Keratinocyte (primary cell): Measurements from ENCODE around the gene PTMA. TPM values are rescaled to one million over a fixed set of nuclear protein-coding genes. Genes with fewer than 3 reads are reported as not detected.
A peak's percentile ranks its signal among the peaks of the same experiment; 100 is the strongest.

ENCODE experiments used
- DNase-seq: peaks from one replicate; pipeline ENCODE4 v3.0.0-alpha.2; 2011; ENCODE audit warnings: low read depth, missing footprints, low spot score
- FAIRE-seq: peaks from 2 replicates; lab custom pipeline; 2011; peaks lifted over from hg19 to GRCh38; lab: Jason Lieb, UNC
- H2AFZ ChIP-seq: 2 replicates; pipeline ENCODE4 v1.6.0; 2012; ENCODE audit warnings: low read length, control low read depth, inconsistent platforms; ENCODE audit not compliant: control insufficient read depth
- H3K27ac ChIP-seq: 2 replicates; pipeline ENCODE4 v1.5.1; 2011; ENCODE audit warnings: low read length; ENCODE audit not compliant: control insufficient read depth, insufficient read depth
- H3K27me3 ChIP-seq: 3 replicates; pipeline ENCODE4 v1.6.0; 2011; ENCODE audit warnings: low read length; ENCODE audit not compliant: control insufficient read depth, insufficient read depth; ENCODE audit errors: extremely low read depth
- H3K36me3 ChIP-seq, 2 experiments: 2 replicates in 1 of 2; 3 replicates in 1 of 2; pipeline ENCODE4 v1.5.1; 2011; ENCODE audit warnings: low read length in 2 of 2, mild to moderate bottlenecking in 1 of 2; ENCODE audit not compliant: control insufficient read depth in 2 of 2, insufficient read depth in 2 of 2; ENCODE audit errors: extremely low read depth in 1 of 2
- H3K4me1 ChIP-seq: 3 replicates; pipeline ENCODE4 v1.5.1; 2011; ENCODE audit warnings: low read length; ENCODE audit not compliant: control insufficient read depth, insufficient read depth; ENCODE audit errors: extremely low read depth
- H3K4me2 ChIP-seq: 3 replicates; pipeline ENCODE4 v1.6.0; 2011; ENCODE audit warnings: low read depth, low read length; ENCODE audit not compliant: control insufficient read depth, insufficient read depth; ENCODE audit errors: extremely low read depth
- H3K4me3 ChIP-seq, 3 experiments: fragments of 200-600 bp in 1 of 3; sonication (generic) in 1 of 3; 2 replicates in 2 of 3; 3 replicates in 1 of 3; pipeline ENCODE4 v1.5.1; 2011 to 2016; ENCODE audit warnings: low read length in 3 of 3, mild to moderate bottlenecking in 3 of 3, control low read depth in 2 of 3, inconsistent platforms in 1 of 3, low read depth in 1 of 3, mixed read lengths in 1 of 3, mixed run types in 1 of 3, moderate library complexity in 1 of 3; ENCODE audit not compliant: control insufficient read depth in 2 of 3, insufficient read depth in 2 of 3; ENCODE audit errors: extremely low read depth in 1 of 3
- H3K79me2 ChIP-seq: 2 replicates; pipeline ENCODE4 v1.6.0; 2012; ENCODE audit warnings: low read length; ENCODE audit not compliant: control insufficient read depth, insufficient read depth
- H3K9ac ChIP-seq: 3 replicates; pipeline ENCODE4 v1.6.0; 2011; ENCODE audit warnings: low read length; ENCODE audit not compliant: control insufficient read depth, insufficient read depth; ENCODE audit errors: extremely low read depth
- H3K9me1 ChIP-seq: 3 replicates; pipeline ENCODE4 v1.6.0; 2011; ENCODE audit warnings: low read length; ENCODE audit not compliant: control insufficient read depth, insufficient read depth; ENCODE audit errors: extremely low read depth
- H3K9me3 ChIP-seq: 2 replicates; pipeline ENCODE4 v1.5.1; 2012; ENCODE audit warnings: low read depth, low read length; ENCODE audit not compliant: control insufficient read depth
- H4K20me1 ChIP-seq: 3 replicates; pipeline ENCODE4 v1.6.0; 2011; ENCODE audit warnings: low read length; ENCODE audit not compliant: control insufficient read depth, insufficient read depth; ENCODE audit errors: extremely low read depth
- EZH2 ChIP-seq: IDR thresholded peaks from one replicate; pipeline ENCODE4 v1.6.1; 2012; ENCODE audit warnings: inconsistent platforms, mild to moderate bottlenecking, low read length, moderate library complexity
- dilution Hi-C: fragments of 300-500 bp; cut with MboI; formaldehyde crosslinking; loops from one replicate; pipeline ENCODE4 v1.7.0; 2020; ENCODE audit warnings: low sequenced_read_pairs; ENCODE audit not compliant: extremely low pct_ligation_motif_present
- polyA plus RNA-seq, 5 experiments: library from polyadenylated mRNA; depleted of rRNA in 3 of 5; stranded (reverse) in 3 of 5; stranded (forward) in 1 of 5; unstranded in 1 of 5; fragments of >200 nt; gene quantifications; 1 replicate in 1 of 5; 2 replicates in 3 of 5; 3 replicates in 1 of 5; pipeline versions ENCODE4 v1.2.1 to v1.2.3, GENCODE V29; 2011 to 2012; ENCODE audit warnings: missing spikeins in 2 of 5, low read depth in 1 of 5, low replicate concordance in 1 of 5
- TF ChIP-seq, protein P1 (sequence below), 3 experiments: IDR thresholded peaks in 1 of 3; conservative IDR thresholded peaks in 1 of 3; optimal IDR thresholded peaks in 1 of 3; 2 replicates in 2 of 3; 3 replicates in 1 of 3; pipeline versions ENCODE3 to v1.5.1; 2011; ENCODE audit warnings: low read length in 3 of 3, mild to moderate bottlenecking in 3 of 3, moderate library complexity in 2 of 3, control low read depth in 1 of 3, inconsistent platforms in 1 of 3; ENCODE audit not compliant: insufficient read depth in 2 of 3; ENCODE audit errors: extremely low read depth in 1 of 3

Gene PTMA
- polyA plus RNA-seq, 1 donor (not counting 4 experiments of a cell fraction or from before 2014, with no cell fraction given): 598 TPM

DNA sequence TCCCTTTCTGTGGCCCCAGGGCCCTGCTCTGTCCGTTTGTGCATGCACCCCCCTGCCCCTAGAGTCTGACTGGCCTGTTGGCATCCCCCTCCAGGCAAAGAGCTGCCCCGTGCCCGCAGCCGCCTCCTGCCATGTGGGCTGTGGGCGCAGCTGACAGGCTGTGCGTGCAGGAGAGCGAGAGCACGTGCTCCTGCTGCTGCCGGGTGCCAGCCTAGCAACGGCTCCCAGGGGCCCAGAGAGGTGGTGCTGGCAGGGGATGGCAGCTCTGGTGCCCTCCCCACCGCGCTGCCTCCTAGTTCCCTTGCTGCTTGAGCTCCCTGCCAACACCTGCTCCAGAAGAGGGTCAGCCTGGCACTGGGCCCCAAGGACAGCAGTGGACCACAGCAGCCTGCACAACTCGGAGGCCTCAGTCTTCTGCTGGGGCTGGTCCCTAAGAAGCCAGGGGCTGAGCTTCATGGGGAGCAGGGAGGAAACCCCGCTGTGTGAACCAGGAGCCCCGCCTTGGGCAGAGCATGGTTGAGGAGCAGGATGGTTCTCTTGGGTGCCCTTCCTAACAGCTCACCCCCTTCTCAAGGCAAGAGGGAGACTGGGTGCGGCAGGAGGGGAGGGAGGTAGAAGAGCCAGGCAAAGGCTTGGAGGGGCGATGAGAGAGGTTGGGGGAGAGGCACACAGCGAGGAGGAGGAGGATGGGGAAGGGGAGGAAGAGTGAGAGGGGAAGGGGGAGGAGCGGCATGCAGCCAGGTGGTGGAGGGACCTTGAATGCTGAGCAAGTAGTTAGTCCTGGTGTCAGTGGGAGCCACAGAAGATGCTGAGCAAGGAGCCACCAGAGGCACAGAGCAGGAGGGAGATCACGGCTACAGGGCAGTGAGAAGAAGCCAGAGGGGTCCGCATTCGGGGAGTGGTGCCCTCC, 23.8 kb upstream of the PTMA start:
- H2AFZ ChIP-seq: no peak overlapping the region
- no peak for FAIRE-seq
- dilution Hi-C loops: no loop called here

DNA sequence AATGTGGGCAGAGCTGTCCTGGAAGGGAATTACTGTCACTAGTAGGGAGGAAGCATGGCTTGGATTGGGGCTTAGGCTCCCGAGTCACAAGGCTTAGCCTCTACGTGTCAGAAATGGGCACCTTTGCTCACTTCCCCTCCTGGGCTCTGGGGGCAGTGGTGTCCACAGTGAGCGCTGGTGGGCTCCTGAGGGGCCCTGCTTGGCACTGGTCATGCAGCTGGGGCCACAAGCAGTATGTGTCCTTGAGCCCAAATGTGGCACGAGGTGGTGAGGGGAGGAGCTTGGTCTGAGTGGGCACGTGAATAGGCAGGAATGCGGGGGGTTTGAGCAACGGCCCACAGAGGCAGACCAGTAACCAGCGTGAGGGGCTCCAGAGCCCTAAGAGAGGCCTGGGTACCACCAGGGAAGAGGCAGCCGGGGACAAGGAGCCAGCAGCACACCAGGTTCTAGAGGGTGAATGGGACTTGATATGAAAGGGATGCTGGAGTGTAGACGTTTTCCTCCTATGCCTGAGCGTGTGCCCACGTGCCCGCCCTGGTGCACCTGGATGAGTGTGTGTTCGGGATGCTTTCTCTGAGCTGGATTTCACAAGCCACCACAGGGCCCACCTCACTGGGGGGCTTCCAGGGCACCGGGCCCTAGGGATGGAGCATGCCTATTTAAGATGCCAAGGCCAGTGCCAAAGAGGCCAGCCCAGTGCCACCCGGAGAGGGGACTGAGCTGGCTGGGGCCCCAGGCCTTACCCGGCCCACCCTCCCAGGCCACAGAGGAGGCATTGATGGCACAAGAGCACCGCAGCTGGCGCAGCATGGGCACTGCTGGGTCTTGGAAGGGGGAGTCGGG, 22.8 kb upstream of the PTMA start:
- Histone ChIP-seq H3K79me2 (no peaks in the 10 kb centered on the region), H2AFZ (no peak overlapping the region), H3K9me1 (no peaks in the 10 kb centered on the region), H3K27me3 (no peaks in the 10 kb centered on the region), H3K4me3 (no peak overlapping the region), H4K20me1 (no peaks in the 10 kb centered on the region), H3K9me3 (no peaks in the 10 kb centered on the region), H3K4me1 (peaks cover under 1% of the 10 kb centered on the region), H3K9ac (no peak overlapping the region), H3K4me2 (no peak overlapping the region), H3K27ac (no peak overlapping the region), H3K36me3 (no peaks in the 10 kb centered on the region)
- DNase-seq (no peak), FAIRE-seq (no peak)
- TF ChIP-seq EZH2: no peak
- TF ChIP-seq, protein P1, sequence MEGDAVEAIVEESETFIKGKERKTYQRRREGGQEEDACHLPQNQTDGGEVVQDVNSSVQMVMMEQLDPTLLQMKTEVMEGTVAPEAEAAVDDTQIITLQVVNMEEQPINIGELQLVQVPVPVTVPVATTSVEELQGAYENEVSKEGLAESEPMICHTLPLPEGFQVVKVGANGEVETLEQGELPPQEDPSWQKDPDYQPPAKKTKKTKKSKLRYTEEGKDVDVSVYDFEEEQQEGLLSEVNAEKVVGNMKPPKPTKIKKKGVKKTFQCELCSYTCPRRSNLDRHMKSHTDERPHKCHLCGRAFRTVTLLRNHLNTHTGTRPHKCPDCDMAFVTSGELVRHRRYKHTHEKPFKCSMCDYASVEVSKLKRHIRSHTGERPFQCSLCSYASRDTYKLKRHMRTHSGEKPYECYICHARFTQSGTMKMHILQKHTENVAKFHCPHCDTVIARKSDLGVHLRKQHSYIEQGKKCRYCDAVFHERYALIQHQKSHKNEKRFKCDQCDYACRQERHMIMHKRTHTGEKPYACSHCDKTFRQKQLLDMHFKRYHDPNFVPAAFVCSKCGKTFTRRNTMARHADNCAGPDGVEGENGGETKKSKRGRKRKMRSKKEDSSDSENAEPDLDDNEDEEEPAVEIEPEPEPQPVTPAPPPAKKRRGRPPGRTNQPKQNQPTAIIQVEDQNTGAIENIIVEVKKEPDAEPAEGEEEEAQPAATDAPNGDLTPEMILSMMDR (optimal IDR thresholded peaks at IDR 0.05 in 1 of 3, IDR thresholded peaks at IDR 0.05 in 1 of 3, conservative IDR thresholded peaks at IDR 0.05 in 1 of 3; ENCODE audit: extremely low read depth in 1 of 3, insufficient read depth in 2 of 3, low read length in 3 of 3): peak; percentile 16 to 25 (median 24)
- dilution Hi-C loops: no loop called here

More for the DNA sequence above, 23.8 kb upstream of the PTMA start:
- no peak overlapping the region for H3K4me3 ChIP-seq
- H3K79me2 ChIP-seq: no peaks in the 10 kb centered on the region
- no peaks in the 10 kb centered on the region for H3K36me3 ChIP-seq
- TF ChIP-seq, protein P1 (optimal IDR thresholded peaks at IDR 0.05 in 1 of 3, IDR thresholded peaks at IDR 0.05 in 1 of 3, conservative IDR thresholded peaks at IDR 0.05 in 1 of 3; ENCODE audit: extremely low read depth in 1 of 3, insufficient read depth in 2 of 3, low read length in 3 of 3): no peak
- TF ChIP-seq EZH2: no peak
- H3K9me1 ChIP-seq: no peaks in the 10 kb centered on the region
- H3K27ac ChIP-seq: no peak overlapping the region
- H3K9ac ChIP-seq: no peak overlapping the region
- no peak for DNase-seq
- H3K9me3 ChIP-seq: no peaks in the 10 kb centered on the region
- H4K20me1 ChIP-seq: no peaks in the 10 kb centered on the region
- no peak overlapping the region for H3K4me2 ChIP-seq
- peaks cover 9% of the 10 kb centered on the region for H3K4me1 ChIP-seq
- H3K27me3 ChIP-seq: no peaks in the 10 kb centered on the region
